ENCODE results near the gene CYTIP. TPM values are rescaled to one million over a fixed set of nuclear protein-coding genes. Genes with fewer than 3 reads are reported as not detected.

CYTIP gene
- total RNA-seq, 1 experiment from 2014 or later = 1.2 TPM

DNA sequence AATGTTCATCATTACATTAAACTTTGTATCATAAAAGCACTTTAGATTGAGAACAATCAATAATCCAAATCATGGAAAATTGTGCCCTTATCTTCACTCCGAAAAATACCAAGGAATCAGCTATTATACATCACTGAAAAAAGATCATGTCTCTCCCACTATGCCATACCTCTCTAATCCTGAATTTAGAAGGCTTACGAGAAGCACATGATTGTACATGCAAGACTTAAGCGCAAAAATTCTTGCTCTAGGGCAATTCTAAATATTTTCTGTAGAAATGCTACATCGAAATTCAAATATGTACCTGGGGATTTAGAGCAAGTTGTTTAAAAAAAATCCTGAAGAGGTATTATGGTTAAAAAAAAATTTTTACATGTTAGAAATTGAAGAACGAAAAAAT lies 1.3 kb downstream of the CYTIP start (continued):
- no peak for TF ChIP-seq PRDM15 (CRISPR knock-in tag; IDR thresholded peaks at IDR 0.05)
- TF ChIP-seq, protein P1, sequence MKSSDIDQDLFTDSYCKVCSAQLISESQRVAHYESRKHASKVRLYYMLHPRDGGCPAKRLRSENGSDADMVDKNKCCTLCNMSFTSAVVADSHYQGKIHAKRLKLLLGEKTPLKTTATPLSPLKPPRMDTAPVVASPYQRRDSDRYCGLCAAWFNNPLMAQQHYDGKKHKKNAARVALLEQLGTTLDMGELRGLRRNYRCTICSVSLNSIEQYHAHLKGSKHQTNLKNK (CRISPR knock-in tag; IDR thresholded peaks at IDR 0.05) = no peak
- TF ChIP-seq NR3C1 (CRISPR knock-in tag; conservative IDR thresholded peaks at IDR 0.05; ENCODE audit: low read depth) = no peak
- TF ChIP-seq, protein P2, sequence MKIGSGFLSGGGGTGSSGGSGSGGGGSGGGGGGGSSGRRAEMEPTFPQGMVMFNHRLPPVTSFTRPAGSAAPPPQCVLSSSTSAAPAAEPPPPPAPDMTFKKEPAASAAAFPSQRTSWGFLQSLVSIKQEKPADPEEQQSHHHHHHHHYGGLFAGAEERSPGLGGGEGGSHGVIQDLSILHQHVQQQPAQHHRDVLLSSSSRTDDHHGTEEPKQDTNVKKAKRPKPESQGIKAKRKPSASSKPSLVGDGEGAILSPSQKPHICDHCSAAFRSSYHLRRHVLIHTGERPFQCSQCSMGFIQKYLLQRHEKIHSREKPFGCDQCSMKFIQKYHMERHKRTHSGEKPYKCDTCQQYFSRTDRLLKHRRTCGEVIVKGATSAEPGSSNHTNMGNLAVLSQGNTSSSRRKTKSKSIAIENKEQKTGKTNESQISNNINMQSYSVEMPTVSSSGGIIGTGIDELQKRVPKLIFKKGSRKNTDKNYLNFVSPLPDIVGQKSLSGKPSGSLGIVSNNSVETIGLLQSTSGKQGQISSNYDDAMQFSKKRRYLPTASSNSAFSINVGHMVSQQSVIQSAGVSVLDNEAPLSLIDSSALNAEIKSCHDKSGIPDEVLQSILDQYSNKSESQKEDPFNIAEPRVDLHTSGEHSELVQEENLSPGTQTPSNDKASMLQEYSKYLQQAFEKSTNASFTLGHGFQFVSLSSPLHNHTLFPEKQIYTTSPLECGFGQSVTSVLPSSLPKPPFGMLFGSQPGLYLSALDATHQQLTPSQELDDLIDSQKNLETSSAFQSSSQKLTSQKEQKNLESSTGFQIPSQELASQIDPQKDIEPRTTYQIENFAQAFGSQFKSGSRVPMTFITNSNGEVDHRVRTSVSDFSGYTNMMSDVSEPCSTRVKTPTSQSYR (CRISPR knock-in tag; IDR thresholded peaks at IDR 0.05) = no peak
- no peak for TF ChIP-seq ZNF121 (CRISPR knock-in tag; IDR thresholded peaks at IDR 0.05)
- TF ChIP-seq TEAD4 (CRISPR knock-in tag; IDR thresholded peaks at IDR 0.05) = no peak
- no peak for TF ChIP-seq RORB (CRISPR knock-in tag; IDR thresholded peaks at IDR 0.05)
- no peak for TF ChIP-seq CBFB (CRISPR knock-in tag; IDR thresholded peaks at IDR 0.05; ENCODE audit: low read depth)

DNA sequence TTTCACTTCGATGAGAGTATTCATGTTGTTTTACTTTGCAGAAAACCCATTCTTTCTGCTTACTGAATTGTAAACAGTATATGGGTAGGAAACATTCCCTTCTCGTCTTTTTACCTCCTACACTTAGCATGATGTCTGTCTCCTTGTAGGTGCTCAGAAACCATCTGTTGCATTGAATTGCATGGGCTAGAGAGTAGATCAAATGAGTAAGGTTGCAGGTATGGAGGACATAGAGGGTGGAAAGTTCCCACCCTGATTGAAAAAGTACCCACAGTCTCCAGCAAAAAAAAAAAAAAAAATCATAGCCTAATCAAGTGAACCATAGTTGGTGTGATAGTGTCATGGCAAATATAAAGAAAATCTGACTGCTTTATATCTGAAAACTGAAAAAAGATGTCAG lies 1.7 kb downstream of the CYTIP start:
- Mint-ChIP-seq H3K27ac (no peak overlapping the region), H3K36me3 (no peaks in the 10 kb centered on the region), H3K9me3 (no peaks in the 10 kb centered on the region), H3K4me3 (no peak overlapping the region), H3K27me3 (ENCODE audit: low read depth) (no peaks in the 10 kb centered on the region), H3K4me1 (no peaks in the 10 kb centered on the region)
- CTCF ChIA-PET = no interaction called here
- TF ChIP-seq, protein P3, sequence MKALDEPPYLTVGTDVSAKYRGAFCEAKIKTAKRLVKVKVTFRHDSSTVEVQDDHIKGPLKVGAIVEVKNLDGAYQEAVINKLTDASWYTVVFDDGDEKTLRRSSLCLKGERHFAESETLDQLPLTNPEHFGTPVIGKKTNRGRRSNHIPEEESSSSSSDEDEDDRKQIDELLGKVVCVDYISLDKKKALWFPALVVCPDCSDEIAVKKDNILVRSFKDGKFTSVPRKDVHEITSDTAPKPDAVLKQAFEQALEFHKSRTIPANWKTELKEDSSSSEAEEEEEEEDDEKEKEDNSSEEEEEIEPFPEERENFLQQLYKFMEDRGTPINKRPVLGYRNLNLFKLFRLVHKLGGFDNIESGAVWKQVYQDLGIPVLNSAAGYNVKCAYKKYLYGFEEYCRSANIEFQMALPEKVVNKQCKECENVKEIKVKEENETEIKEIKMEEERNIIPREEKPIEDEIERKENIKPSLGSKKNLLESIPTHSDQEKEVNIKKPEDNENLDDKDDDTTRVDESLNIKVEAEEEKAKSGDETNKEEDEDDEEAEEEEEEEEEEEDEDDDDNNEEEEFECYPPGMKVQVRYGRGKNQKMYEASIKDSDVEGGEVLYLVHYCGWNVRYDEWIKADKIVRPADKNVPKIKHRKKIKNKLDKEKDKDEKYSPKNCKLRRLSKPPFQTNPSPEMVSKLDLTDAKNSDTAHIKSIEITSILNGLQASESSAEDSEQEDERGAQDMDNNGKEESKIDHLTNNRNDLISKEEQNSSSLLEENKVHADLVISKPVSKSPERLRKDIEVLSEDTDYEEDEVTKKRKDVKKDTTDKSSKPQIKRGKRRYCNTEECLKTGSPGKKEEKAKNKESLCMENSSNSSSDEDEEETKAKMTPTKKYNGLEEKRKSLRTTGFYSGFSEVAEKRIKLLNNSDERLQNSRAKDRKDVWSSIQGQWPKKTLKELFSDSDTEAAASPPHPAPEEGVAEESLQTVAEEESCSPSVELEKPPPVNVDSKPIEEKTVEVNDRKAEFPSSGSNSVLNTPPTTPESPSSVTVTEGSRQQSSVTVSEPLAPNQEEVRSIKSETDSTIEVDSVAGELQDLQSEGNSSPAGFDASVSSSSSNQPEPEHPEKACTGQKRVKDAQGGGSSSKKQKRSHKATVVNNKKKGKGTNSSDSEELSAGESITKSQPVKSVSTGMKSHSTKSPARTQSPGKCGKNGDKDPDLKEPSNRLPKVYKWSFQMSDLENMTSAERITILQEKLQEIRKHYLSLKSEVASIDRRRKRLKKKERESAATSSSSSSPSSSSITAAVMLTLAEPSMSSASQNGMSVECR (CRISPR knock-in tag; IDR thresholded peaks at IDR 0.05; ENCODE audit: borderline replicate concordance) = no peak
- no peak for TF ChIP-seq ZSCAN18 (CRISPR knock-in tag; IDR thresholded peaks at IDR 0.05)
- TF ChIP-seq SOX15 (CRISPR knock-in tag; IDR thresholded peaks at IDR 0.05) = no peak
- TF ChIP-seq ZBTB21 (CRISPR knock-in tag; IDR thresholded peaks at IDR 0.05; ENCODE audit: borderline replicate concordance) = no peak
- no peak for TF ChIP-seq GABPB1 (CRISPR knock-in tag; IDR thresholded peaks at IDR 0.05)
- no peak for TF ChIP-seq ZNF219 (CRISPR knock-in tag; IDR thresholded peaks at IDR 0.05; ENCODE audit: borderline replicate concordance)
- no peak for TF ChIP-seq ZNF671 (CRISPR knock-in tag; IDR thresholded peaks at IDR 0.05)
- TF ChIP-seq, protein P4, sequence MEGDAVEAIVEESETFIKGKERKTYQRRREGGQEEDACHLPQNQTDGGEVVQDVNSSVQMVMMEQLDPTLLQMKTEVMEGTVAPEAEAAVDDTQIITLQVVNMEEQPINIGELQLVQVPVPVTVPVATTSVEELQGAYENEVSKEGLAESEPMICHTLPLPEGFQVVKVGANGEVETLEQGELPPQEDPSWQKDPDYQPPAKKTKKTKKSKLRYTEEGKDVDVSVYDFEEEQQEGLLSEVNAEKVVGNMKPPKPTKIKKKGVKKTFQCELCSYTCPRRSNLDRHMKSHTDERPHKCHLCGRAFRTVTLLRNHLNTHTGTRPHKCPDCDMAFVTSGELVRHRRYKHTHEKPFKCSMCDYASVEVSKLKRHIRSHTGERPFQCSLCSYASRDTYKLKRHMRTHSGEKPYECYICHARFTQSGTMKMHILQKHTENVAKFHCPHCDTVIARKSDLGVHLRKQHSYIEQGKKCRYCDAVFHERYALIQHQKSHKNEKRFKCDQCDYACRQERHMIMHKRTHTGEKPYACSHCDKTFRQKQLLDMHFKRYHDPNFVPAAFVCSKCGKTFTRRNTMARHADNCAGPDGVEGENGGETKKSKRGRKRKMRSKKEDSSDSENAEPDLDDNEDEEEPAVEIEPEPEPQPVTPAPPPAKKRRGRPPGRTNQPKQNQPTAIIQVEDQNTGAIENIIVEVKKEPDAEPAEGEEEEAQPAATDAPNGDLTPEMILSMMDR (IDR thresholded peaks at IDR 0.05) = no peak
- TF ChIP-seq, protein P5, sequence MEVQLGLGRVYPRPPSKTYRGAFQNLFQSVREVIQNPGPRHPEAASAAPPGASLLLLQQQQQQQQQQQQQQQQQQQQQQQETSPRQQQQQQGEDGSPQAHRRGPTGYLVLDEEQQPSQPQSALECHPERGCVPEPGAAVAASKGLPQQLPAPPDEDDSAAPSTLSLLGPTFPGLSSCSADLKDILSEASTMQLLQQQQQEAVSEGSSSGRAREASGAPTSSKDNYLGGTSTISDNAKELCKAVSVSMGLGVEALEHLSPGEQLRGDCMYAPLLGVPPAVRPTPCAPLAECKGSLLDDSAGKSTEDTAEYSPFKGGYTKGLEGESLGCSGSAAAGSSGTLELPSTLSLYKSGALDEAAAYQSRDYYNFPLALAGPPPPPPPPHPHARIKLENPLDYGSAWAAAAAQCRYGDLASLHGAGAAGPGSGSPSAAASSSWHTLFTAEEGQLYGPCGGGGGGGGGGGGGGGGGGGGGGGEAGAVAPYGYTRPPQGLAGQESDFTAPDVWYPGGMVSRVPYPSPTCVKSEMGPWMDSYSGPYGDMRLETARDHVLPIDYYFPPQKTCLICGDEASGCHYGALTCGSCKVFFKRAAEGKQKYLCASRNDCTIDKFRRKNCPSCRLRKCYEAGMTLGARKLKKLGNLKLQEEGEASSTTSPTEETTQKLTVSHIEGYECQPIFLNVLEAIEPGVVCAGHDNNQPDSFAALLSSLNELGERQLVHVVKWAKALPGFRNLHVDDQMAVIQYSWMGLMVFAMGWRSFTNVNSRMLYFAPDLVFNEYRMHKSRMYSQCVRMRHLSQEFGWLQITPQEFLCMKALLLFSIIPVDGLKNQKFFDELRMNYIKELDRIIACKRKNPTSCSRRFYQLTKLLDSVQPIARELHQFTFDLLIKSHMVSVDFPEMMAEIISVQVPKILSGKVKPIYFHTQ (CRISPR knock-in tag; IDR thresholded peaks at IDR 0.05) = no peak
- TF ChIP-seq ESRRA (CRISPR knock-in tag; IDR thresholded peaks at IDR 0.05; ENCODE audit: borderline replicate concordance) = no peak
- no peak for TF ChIP-seq MXD4 (CRISPR knock-in tag; IDR thresholded peaks at IDR 0.05; ENCODE audit: borderline replicate concordance)
- ATAC-seq = no peak
- POLR2A ChIA-PET = no interaction called here
- DNase-seq (ENCODE audit: low spot score) = no peak
